A549 (cell line): ENCODE results near the gene SLC40A1. TPM values are rescaled to one million over a fixed set of nuclear protein-coding genes. Genes with fewer than 3 reads are reported as not detected.
A peak's percentile ranks its signal among the peaks of the same experiment; 100 is the strongest.

Experiments
- ATAC-seq, 2 experiments: fragments of 200-7000 bp in 1 of 2; fragments of >200 bp in 1 of 2; cut with Nextera tagmentation in 1 of 2; cut with Tn5 transposase in 1 of 2; 3 replicates each; pipeline versions ENCODE4 v1.8.0 to v1.9.1; 2018 to 2020; ENCODE audit warnings: mild to moderate bottlenecking in 1 of 2, moderate library complexity in 1 of 2
- CTCF ChIA-PET: fragments of 300-600 bp; sonication (Branson Sonifier 250); formaldehyde crosslinking; extraction: SDS; loops from one replicate; lab custom pipeline; 2021; ENCODE audit warnings: antibody characterized with exemption, inconsistent platforms; lab: Yijun Ruan, JAX
- POLR2A ChIA-PET: fragments of 350-600 bp; formaldehyde crosslinking; extraction: SDS; loops from one replicate; lab custom pipeline; 2021; ENCODE audit warnings: antibody characterized with exemption, inconsistent platforms; lab: Yijun Ruan, JAX
- DNase-seq, 2 experiments: peaks; one replicate each; pipeline versions ENCODE4 v3.0.0 to v3.0.0-alpha.2; 2011 to 2016; ENCODE audit warnings: low read depth in 1 of 2, low spot score in 1 of 2
- FAIRE-seq: peaks from 2 replicates; lab custom pipeline; 2011; peaks lifted over from hg19 to GRCh38; lab: Jason Lieb, UNC
- H3K27ac ChIP-seq, 2 experiments: fragments of >200 bp; sonication (Bioruptor Twin); formaldehyde crosslinking; 3 replicates each; pipeline ENCODE4 v1.5.1; 2016 to 2017
- H3K4me1 ChIP-seq: fragments of >200 bp; sonication (Bioruptor Twin); formaldehyde crosslinking; 3 replicates; pipeline ENCODE4 v1.6.1; 2016
- H3K4me2 ChIP-seq: fragments of >200 bp; sonication (Bioruptor Twin); formaldehyde crosslinking; 3 replicates; pipeline ENCODE4 v1.6.1; 2016
- H3K4me3 ChIP-seq: fragments of >200 bp; sonication (Bioruptor Twin); formaldehyde crosslinking; 3 replicates; pipeline ENCODE4 v1.5.1; 2016
- H3K9me3 ChIP-seq: fragments of >200 bp; sonication (Bioruptor Twin); formaldehyde crosslinking; 3 replicates; pipeline ENCODE4 v1.6.1; 2016
- ATOH8 ChIP-seq: fragments of 250-450 bp; sonication (Bioruptor Pico); IDR thresholded peaks from 2 replicates; pipeline ENCODE4 v1.5.0; 2020; ENCODE audit warnings: low read depth, mild to moderate bottlenecking, moderate library complexity
- BHLHE40 ChIP-seq: IDR thresholded peaks from 2 replicates; pipeline ENCODE4 v1.6.1; 2012; ENCODE audit warnings: low read depth, low read length, inconsistent platforms
- CBX2 ChIP-seq: fragments of 200-600 bp; sonication (generic); IDR thresholded peaks from 2 replicates; pipeline ENCODE4 v1.6.1; 2016; ENCODE audit warnings: low read depth, mild to moderate bottlenecking, borderline replicate concordance
- CBX8 ChIP-seq: fragments of 200-600 bp; sonication (generic); IDR thresholded peaks from 2 replicates; pipeline ENCODE4 v1.6.1; 2016
- EP300 ChIP-seq, 2 experiments: fragments of >200 bp; sonication (Bioruptor Twin); formaldehyde crosslinking; IDR thresholded peaks; 2 replicates in 1 of 2; 3 replicates in 1 of 2; pipeline ENCODE4 v1.6.1; 2016 to 2017
- ESRRA ChIP-seq: fragments of 150-350 bp; IDR thresholded peaks from 2 replicates; pipeline ENCODE4 v1.6.1; 2014; ENCODE audit warnings: mild to moderate bottlenecking, low read length, borderline replicate concordance
- FOSB ChIP-seq: fragments of 250-450 bp; sonication (Bioruptor Pico); IDR thresholded peaks from 2 replicates; pipeline ENCODE4 v1.5.0; 2020; ENCODE audit warnings: mild to moderate bottlenecking, moderate library complexity
- FOSL2 ChIP-seq, 2 experiments: fragments of 450-650 bp in 1 of 2; fragments of >200 bp in 1 of 2; sonication (Bioruptor Twin) in 1 of 2; formaldehyde crosslinking; IDR thresholded peaks; 2 replicates each; pipeline versions ENCODE4 v1.5.0 to v1.6.1; 2016 to 2020; ENCODE audit warnings: mild to moderate bottlenecking in 1 of 2, moderate library complexity in 1 of 2
- GATA3 ChIP-seq: IDR thresholded peaks from 2 replicates; pipeline ENCODE4 v1.6.1; 2012; ENCODE audit warnings: borderline replicate concordance
- HEYL ChIP-seq: fragments of 250-450 bp; sonication (Bioruptor Pico); IDR thresholded peaks from 2 replicates; pipeline ENCODE4 v1.8.0; 2021; ENCODE audit warnings: mild to moderate bottlenecking, moderate library complexity
- HOXB5 ChIP-seq: fragments of 250-450 bp; sonication (Bioruptor Pico); IDR thresholded peaks from 2 replicates; pipeline ENCODE4 v1.5.0; 2020; ENCODE audit warnings: mild to moderate bottlenecking, moderate library complexity
- JUN ChIP-seq, 2 experiments: fragments of >200 bp; sonication (Bioruptor Twin); formaldehyde crosslinking; IDR thresholded peaks; 2 replicates in 1 of 2; 3 replicates in 1 of 2; pipeline ENCODE4 v1.6.1; 2016 to 2017
- KDM1A ChIP-seq: fragments of 200-600 bp; sonication (generic); IDR thresholded peaks from 2 replicates; pipeline ENCODE4 v1.6.1; 2016; ENCODE audit warnings: low read depth, mild to moderate bottlenecking
- POLR2A ChIP-seq: IDR thresholded peaks from 2 replicates; pipeline ENCODE4 v1.6.1; 2012; ENCODE audit warnings: mild to moderate bottlenecking, low read length
- RAD21 ChIP-seq, 2 experiments: fragments of >200 bp in 1 of 2; sonication (Bioruptor Twin) in 1 of 2; formaldehyde crosslinking in 1 of 2; IDR thresholded peaks in 1 of 2; conservative IDR thresholded peaks in 1 of 2; 2 replicates in 1 of 2; 3 replicates in 1 of 2; pipeline ENCODE4 v1.6.1; 2012 to 2018; ENCODE audit warnings: inconsistent platforms in 1 of 2
- RARB ChIP-seq: fragments of 250-450 bp; sonication (Bioruptor Pico); IDR thresholded peaks from 2 replicates; pipeline ENCODE4 v1.8.0; 2021; ENCODE audit warnings: mild to moderate bottlenecking, moderate library complexity
- RNF2 ChIP-seq: fragments of 200-600 bp; sonication (generic); IDR thresholded peaks from 2 replicates; pipeline ENCODE4 v1.6.1; 2016; ENCODE audit warnings: low read depth, mild to moderate bottlenecking, antibody characterized with exemption, moderate library complexity, borderline replicate concordance
- TP53 ChIP-seq: fragments of 250-450 bp; sonication (Bioruptor Pico); IDR thresholded peaks from 2 replicates; pipeline ENCODE4 v1.5.0; 2021; ENCODE audit warnings: mild to moderate bottlenecking, moderate library complexity
- USF2 ChIP-seq: fragments of 450-650 bp; IDR thresholded peaks from 2 replicates; pipeline ENCODE4 v1.6.1; 2014; ENCODE audit warnings: antibody characterized with exemption
- ZC3H11A ChIP-seq: fragments of 450-650 bp; IDR thresholded peaks from 2 replicates; pipeline ENCODE4 v1.6.1; 2014; ENCODE audit warnings: antibody characterized with exemption, mild to moderate bottlenecking
- ZNF302 ChIP-seq: fragments of 250-450 bp; sonication (Bioruptor Pico); IDR thresholded peaks from 2 replicates; pipeline ENCODE4 v1.9.0; 2021; ENCODE audit warnings: inconsistent platforms, mild to moderate bottlenecking, moderate library complexity
- WGBS: methylation state at CpG from one replicate; pipeline ENCODE4 v1.1.6; 2017; ENCODE audit errors: missing lambda C conversion rate; 5-methylcytosine and 5-hydroxymethylcytosine counted together
- polyA plus RNA-seq, 4 experiments: library from polyadenylated mRNA; depleted of rRNA in 3 of 4; stranded (reverse); fragments of >200 nt; fragmentation: RNase III in 1 of 4; extraction: RNeasy Plus Mini Kit Qiagen cat#74134 plus additional on column Dnase treatment in 1 of 4; gene quantifications; 2 replicates in 3 of 4; 3 replicates in 1 of 4; pipeline ENCODE4 v1.2.3, GENCODE V29; 2011 to 2017
- TF ChIP-seq, protein P1 (sequence below): IDR thresholded peaks from 2 replicates; pipeline ENCODE4 v1.6.1; 2012; ENCODE audit warnings: low read depth, borderline replicate concordance
- TF ChIP-seq, protein P2 (sequence below): fragments of >200 bp; sonication (Bioruptor Twin); formaldehyde crosslinking; IDR thresholded peaks from 3 replicates; pipeline ENCODE4 v1.5.1; 2016

SLC40A1 gene
- polyA plus RNA-seq, 2 of the 4 experiments (the other 2 are of a cell fraction), result 8.2 to 12.3 TPM

GRCh38 chr2:189580658-189581353 lies at the start of gene SLC40A1 (continued):
- peak in 1 of 2 experiments; percentile 15; a peak in 2 of 5 replicates for TF ChIP-seq RAD21 (conservative IDR thresholded peaks at IDR 0.05 in 1 of 2, IDR thresholded peaks at IDR 0.05 in 1 of 2)
- peak; percentile 87 for TF ChIP-seq POLR2A
- no peak for TF ChIP-seq TP53 (CRISPR knock-in tag)
- TF ChIP-seq FOSB (CRISPR knock-in tag), result no peak
- TF ChIP-seq HOXB5, result peak; percentile 58; the same call in 1 of the 2 replicates
- TF ChIP-seq RARB, result no peak
- no peak for TF ChIP-seq EP300 (IDR thresholded peaks at IDR 0.05)
- peak; percentile 88; the same call in 1 of the 2 replicates for TF ChIP-seq RNF2
- peak in 1 of 2 experiments; percentile 79; a peak in 3 of 5 replicates for TF ChIP-seq JUN (IDR thresholded peaks at IDR 0.05)
- no peak for TF ChIP-seq CBX8
- no peak for TF ChIP-seq BHLHE40
- TF ChIP-seq CBX2, result no peak
- TF ChIP-seq, protein P1, sequence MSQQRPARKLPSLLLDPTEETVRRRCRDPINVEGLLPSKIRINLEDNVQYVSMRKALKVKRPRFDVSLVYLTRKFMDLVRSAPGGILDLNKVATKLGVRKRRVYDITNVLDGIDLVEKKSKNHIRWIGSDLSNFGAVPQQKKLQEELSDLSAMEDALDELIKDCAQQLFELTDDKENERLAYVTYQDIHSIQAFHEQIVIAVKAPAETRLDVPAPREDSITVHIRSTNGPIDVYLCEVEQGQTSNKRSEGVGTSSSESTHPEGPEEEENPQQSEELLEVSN, result peak; percentile 78
- TF ChIP-seq HEYL (CRISPR knock-in tag), result no peak
- TF ChIP-seq ATOH8, result no peak
- TF ChIP-seq ZC3H11A, result no peak
- no peak for TF ChIP-seq ESRRA
- TF ChIP-seq KDM1A, result no peak
- TF ChIP-seq GATA3, result no peak
- TF ChIP-seq, protein P2, sequence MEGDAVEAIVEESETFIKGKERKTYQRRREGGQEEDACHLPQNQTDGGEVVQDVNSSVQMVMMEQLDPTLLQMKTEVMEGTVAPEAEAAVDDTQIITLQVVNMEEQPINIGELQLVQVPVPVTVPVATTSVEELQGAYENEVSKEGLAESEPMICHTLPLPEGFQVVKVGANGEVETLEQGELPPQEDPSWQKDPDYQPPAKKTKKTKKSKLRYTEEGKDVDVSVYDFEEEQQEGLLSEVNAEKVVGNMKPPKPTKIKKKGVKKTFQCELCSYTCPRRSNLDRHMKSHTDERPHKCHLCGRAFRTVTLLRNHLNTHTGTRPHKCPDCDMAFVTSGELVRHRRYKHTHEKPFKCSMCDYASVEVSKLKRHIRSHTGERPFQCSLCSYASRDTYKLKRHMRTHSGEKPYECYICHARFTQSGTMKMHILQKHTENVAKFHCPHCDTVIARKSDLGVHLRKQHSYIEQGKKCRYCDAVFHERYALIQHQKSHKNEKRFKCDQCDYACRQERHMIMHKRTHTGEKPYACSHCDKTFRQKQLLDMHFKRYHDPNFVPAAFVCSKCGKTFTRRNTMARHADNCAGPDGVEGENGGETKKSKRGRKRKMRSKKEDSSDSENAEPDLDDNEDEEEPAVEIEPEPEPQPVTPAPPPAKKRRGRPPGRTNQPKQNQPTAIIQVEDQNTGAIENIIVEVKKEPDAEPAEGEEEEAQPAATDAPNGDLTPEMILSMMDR, result no peak
- TF ChIP-seq ZNF302, result no peak
- no peak for TF ChIP-seq FOSL2 (IDR thresholded peaks at IDR 0.05)
- no peak for TF ChIP-seq FOSL2 (CRISPR knock-in tag; IDR thresholded peaks at IDR 0.05)

- WGBS, result 69% methylated on average over 10 of the region's 10 CpGs
- POLR2A ChIA-PET, result interaction anchor here (2.1 kb wide), 1 partner anchor 49 kb away, joined by 15 read pairs; the partner anchor contains the start of gene SLC40A1
- CTCF ChIA-PET, result interaction anchor here (0.8 to 3.1 kb wide), 11 partner anchors 12 to 166 kb away, joined by 3 to 9 read pairs (median 4); partner anchors contain the start of gene ASNSD1
- FAIRE-seq (no peak), DNase-seq (no peak), ATAC-seq (no peak; a peak in 1 of 6 replicates)
- no peak overlapping the region for H3K27ac ChIP-seq
- H3K4me1 ChIP-seq, result peaks cover 16% of the 10 kb centered on the region; the same call in 2 of the 3 replicates
- TF ChIP-seq, protein P2, result 0 out of 3 replicates have a peak, but pooled peaks have one; percentile 1
- no peak for TF ChIP-seq USF2
- H3K4me3 ChIP-seq, result no peak overlapping the region
- H3K9me3 ChIP-seq, result no peaks in the 10 kb centered on the region
- no peak overlapping the region for H3K4me2 ChIP-seq
Observed at GRCh38 chr2:189629531-189630453, 49.2 kb upstream of the SLC40A1 start.
